Brain pericyte (primary cell): ENCODE results near the gene MAGI1.
"Not testable (repeated sequence)": the region's sequence is repeated elsewhere in the genome, so short reads cannot be mapped to it uniquely, and the experiment has no call there.

Experiments used
- DNase-seq: peaks from one replicate; pipeline ENCODE4 v3.0.0-alpha.2; 2012; ENCODE audit warnings: low read depth, low spot score

Gene MAGI1

DNA sequence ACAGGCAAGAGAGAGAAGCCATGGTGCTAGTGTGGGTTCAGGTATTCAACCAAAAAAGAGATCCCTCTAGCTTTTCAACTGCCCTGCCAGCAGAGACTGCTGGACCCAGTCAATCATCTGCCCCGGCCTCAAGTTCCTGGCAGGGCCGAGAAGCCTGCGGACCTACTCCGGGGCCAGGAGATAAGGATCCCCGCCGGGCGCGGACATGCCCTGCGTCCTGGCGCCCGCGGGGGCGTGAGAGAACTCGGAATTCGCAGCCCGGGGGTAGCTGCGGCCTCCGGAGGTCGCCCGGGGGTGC, 821 bp upstream of the MAGI1 start:
- DNase-seq = no peak

DNA sequence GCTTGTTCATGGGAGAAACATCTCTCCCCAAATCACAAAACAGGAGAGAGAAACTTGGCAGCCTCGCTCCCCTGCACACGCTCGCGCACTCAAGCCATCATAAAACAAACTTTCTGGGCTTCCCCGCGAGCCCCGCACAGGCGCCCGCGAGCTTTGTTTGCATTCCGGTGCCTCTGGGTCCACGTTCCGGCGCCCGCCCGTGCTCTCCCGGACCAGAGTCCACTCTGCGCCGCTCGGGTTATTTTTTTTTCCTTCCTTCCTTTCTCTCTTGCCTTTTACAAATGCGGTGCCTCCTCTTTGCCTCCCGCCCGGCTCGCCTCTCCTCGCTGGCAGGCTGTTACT, 363 bp downstream of the MAGI1 start:
- DNase-seq = no peak

DNA sequence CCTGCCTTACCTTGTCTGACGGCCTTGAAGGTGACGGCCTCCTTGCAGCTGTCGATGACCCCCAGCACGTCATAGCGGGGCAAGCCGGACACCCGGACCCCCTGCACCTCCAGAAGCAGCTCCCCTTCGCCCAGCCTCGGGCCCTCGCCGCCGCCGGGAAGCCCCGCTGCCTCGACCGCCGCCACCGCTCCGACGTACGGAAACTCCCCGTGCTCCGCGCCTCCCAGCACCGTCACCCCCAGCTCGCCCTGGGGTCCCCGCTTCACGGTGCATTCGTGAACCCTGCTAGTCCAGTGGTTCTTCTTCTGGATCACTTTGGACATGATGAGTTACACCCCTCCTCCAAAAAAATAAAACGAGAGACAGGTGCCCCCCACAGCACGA, 740 bp downstream of the MAGI1 start:
- DNase-seq = no peak

- no peak for DNase-seq
Measured at GRCh38 chr3:66037330-66037985, 1.3 kb downstream of the MAGI1 start.

- no peak for DNase-seq
Measured at GRCh38 chr3:66036586-66037148, 2.1 kb downstream of the MAGI1 start.

DNA sequence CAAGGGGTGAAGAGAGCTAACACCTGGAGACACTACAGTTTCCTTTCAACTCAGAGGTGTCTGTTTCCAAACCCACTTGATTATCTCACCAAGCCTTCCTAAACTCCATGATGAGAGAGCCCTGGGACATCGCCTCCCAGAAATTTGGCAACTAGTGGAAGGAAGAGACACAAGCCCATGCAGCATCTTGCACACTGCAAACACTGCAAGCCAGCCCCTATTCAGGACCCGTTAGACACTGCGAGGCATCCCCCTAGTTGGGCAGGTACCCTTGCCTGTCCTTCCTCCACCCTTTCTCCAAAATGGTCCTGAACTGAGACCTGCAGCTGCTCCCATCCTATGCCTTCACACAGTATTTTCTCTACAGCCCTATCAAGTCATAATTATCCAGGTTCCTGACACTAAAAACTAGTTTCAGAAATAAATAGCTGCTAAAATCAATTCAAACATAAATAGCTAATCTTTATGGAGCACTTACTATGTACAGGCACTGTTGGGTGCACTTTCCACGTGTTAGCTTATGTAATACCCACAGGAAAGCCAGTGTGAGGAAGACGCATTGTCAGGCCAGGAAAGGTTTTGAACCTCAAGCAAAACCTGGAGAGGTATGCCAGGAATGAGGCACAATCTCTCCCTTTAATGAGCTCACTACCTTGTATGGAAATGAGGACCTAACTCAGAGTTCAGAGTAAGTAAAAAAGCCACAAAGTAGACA, 2.8 kb downstream of the MAGI1 start:
- DNase-seq = no peak

DNA sequence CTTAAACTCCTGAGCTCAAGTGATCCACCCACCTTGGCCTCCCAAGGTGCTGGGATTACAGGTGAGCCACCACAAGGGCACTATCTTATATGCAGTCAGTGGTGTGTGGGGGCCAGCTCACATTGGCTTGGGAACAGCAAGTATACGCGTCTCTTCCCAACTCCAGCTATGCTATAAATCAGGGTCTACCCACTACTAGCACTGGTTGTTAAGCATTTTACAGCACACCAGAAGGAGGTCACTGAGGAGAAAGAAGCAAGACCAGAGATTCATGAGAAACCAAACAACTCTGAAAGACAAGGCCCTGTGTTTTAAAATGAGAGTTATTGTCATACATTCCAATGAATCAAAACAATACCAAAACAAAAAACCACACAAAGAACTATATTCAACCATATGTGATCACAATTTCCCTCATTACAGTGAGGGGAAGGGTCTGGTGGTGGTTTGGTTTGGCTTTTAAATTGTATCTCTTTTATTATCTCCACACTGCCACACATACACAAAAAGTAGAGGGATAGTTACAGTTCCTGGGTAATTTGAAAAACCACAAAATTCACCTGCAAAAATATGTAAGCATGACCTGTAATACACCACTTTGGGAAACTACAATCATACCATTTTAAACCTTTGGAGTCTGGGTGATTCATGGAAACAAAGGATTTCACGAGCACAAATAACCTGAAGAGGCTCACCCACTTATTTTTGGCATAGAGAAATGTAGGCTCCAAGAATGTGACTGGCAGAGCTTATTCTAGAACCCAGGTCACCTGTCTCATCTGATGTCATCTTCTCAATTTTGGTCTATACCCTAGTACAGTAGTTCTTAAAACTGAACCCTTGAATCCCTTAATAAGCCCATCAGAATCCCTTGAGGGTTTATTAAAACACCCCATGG, 5.2 kb downstream of the MAGI1 start:
- DNase-seq = no peak

GRCh38 chr3:66031102-66031698, 7.5 kb downstream of the MAGI1 start:
- no peak for DNase-seq

DNA sequence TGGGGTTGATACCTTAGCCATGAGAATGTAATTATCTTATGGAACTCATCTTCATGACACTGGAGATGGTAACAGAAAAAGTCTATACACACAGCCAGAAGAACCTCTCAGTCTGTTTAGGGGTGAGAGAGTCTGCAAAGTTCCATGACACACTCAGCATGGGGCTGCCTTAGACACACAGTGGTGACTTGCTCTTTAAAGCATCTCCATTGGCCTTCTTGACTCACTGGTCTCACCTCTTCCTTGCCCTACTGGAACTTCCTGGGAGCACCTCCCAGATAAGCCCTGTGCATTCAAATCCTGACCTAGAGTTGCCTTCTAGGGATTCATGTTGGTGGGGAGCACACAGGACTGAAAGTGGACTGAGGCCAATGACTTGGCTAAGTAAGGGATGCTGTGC, 9.3 kb downstream of the MAGI1 start:
- no peak for DNase-seq

GRCh38 chr3:66029014-66029413, 9.7 kb downstream of the MAGI1 start:
- no peak for DNase-seq

DNA sequence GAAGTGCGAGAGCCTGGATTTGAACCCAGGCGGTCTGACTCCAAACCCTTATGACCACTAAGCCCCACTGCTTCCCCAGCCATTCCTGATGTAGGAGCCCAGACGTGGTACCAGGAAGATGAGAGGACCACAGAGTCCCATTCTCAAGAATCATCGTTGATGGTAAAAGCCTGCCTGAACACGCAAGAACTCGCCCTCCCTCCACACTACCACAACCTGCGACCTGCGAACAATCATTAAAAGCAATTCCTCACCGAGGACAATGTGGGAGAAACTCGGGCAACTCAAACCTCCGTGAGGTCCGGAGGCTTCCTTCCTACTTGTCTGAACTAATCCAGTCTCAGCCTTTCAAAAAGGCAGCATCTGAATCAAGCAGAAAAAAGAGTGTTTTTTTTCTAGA, 10.3 kb downstream of the MAGI1 start:
- DNase-seq = no peak

GRCh38 chr3:66027099-66027498, 11.6 kb downstream of the MAGI1 start:
- DNase-seq = not testable (repeated sequence)

- no peak for DNase-seq
Measured at GRCh38 chr3:66023738-66024385, 14.9 kb downstream of the MAGI1 start.

GRCh38 chr3:66023229-66023628, 15.5 kb downstream of the MAGI1 start:
- no peak for DNase-seq

DNA sequence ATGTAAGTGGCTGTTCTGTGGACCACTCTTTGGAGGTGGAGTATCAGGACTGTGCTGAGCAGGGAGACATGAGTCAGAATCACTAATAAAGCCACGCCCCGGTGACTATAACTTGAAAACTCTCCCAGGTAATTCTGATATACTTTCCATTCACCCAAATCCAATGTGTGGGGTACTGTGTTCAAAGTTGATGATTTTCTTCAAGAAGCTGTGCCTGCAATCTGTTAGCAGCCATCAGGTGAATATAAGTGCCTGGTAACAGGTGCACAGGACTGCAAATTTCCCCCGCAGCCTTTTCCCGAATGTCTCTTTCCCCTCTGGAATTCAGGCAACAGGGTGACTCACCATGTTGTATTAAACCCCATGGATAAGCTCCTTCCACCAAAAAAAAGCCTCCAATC, 17.0 kb downstream of the MAGI1 start:
- DNase-seq = no peak

- DNase-seq = no peak
Measured at GRCh38 chr3:66019896-66020295, 18.8 kb downstream of the MAGI1 start.

DNA sequence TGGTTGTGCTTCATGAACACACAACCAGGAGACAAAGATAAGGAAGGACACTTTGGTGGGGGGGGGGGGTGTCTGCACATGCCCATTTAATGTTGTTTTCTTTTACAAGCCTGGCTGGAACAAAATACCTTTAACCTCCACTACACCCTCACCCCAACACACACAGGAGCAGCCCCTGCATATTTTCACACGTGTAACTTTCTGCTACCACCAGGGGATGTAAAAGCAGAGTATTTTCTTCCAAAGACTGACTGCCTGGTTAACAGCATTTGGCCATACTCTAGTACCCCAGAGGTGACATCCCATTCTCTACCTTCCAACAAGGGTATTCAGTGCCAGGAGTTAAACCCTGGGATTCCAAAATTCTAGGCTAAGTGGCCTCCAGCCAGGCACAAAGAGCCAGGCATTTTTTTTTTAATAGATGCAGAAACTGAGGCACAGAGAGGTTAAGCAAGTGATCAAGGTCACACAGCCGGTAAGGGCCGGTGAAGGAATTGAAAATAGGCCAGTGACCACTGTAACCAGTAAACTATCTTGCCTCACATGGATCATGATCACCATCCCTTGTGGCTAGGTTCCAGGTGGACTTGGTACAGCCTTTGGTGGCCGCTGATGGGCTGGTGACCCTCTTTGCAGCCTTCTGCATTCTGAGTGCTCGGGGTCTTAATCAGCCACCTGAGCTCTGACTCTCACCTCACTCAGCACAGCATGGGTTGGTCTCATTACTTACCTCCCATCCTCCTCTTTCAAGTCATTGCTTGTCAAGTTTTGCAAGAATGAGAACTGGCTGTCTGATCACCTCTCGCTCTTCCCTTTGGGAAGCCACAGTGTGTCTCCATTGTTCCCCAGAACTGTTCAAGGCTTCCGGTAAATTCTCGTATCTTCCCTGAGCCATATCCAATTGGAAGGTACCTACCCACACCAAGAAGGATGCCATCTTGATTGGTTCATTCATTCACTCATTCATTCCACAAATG, 20.4 kb downstream of the MAGI1 start:
- DNase-seq = no peak

GRCh38 chr3:66017591-66017990, 21.1 kb downstream of the MAGI1 start:
- no peak for DNase-seq

DNA sequence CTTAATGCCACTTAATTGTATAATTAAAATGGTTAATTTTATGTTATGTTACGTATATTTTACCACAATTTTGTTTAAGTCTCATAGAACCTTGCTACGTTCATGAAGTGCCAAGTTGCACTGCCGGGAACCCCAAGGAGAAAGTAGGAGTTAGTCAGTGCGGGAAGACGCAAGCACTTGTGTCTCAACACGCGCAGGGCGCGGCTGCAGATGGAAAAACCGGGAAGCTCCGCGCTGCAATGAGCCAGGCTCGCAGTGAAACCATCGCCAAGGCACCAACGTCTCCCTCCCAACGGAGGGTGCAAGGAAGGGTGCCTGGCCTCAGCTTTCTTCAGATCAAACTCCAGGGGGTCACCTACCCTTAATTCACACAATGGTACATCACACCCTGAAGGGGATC, 21.6 kb downstream of the MAGI1 start:
- no peak for DNase-seq

DNA sequence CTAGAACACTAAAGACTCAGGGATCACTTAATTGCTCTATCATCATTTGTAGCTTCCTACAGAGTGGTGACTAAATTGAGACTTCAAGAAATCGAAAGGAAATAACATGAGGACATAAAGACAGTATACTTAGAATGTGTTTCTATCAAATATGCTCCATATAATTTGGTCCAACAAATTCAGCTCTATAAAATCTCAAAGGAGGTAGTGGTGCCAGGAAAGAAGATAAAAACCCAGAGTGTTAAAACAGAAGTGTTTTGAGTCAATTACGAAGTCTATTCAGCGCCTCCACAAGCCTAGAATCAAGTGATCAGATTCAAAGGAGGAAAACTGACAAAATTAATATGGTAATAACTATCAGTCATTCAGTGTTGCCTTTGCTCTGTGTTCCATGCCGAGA, 22.9 kb downstream of the MAGI1 start:
- DNase-seq = no peak
